Putamen (tissue), 1 donor: ENCODE data around the gene CENPI.
"Not testable (repeated sequence)": the region's sequence is repeated elsewhere in the genome, so short reads cannot be mapped to it uniquely, and the experiment has no call there.

Experiments
- DNase-seq: peaks from one replicate; pipeline ENCODE4 v3.0.0-alpha.2; 2016; ENCODE audit warnings: low spot score

Gene CENPI, protein sequence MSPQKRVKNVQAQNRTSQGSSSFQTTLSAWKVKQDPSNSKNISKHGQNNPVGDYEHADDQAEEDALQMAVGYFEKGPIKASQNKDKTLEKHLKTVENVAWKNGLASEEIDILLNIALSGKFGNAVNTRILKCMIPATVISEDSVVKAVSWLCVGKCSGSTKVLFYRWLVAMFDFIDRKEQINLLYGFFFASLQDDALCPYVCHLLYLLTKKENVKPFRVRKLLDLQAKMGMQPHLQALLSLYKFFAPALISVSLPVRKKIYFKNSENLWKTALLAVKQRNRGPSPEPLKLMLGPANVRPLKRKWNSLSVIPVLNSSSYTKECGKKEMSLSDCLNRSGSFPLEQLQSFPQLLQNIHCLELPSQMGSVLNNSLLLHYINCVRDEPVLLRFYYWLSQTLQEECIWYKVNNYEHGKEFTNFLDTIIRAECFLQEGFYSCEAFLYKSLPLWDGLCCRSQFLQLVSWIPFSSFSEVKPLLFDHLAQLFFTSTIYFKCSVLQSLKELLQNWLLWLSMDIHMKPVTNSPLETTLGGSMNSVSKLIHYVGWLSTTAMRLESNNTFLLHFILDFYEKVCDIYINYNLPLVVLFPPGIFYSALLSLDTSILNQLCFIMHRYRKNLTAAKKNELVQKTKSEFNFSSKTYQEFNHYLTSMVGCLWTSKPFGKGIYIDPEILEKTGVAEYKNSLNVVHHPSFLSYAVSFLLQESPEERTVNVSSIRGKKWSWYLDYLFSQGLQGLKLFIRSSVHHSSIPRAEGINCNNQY

DNA sequence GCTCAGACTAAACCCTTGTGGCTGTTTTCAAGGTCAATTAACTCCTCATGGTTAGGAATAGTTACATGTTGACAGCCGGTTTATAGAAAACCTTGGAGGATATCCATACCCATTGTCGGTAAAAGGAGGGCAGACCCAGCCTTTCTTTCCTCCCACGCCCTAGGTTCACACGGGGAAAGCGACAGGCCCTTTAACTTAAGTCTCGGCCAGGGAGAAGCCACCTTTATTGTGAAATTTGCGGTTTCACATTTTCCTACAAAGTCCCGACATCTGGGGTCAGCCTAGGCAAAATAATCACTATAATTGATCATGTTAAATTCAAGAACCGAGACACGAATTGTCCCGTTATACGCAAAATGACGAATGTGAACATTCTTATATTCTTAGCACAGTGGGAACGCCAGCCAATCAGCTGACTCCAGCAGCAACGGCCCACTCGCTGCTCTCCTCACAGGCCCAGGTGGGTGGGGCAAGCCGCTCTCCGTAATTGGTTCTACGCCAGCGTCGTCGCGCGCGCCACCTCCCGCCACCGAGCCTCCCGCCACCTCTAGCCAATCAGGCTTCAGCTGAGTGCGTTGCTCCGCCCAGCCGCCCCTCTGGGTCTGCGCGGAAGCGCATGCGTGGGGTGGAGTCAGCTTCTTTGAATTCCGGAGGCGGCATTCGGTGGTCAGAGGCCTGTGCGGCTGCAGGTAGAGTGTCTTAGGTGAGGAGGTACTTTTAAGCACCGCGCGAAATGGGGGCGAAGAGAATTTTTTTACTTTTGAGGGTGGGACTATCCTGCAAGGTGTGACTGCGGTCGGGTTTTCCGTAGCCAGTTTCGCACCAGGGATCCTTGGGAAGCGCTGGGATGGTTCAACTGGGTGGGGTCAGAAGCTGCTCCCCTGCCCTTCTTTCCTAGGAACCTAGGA, at the start of gene CENPI:
CENPI (plus strand) TSS at position 659 of the 908 bp plus-strand sequence. CDS start 2,867 bp downstream, outside the sequence.
- DNase-seq: peak; percentile 89

DNA sequence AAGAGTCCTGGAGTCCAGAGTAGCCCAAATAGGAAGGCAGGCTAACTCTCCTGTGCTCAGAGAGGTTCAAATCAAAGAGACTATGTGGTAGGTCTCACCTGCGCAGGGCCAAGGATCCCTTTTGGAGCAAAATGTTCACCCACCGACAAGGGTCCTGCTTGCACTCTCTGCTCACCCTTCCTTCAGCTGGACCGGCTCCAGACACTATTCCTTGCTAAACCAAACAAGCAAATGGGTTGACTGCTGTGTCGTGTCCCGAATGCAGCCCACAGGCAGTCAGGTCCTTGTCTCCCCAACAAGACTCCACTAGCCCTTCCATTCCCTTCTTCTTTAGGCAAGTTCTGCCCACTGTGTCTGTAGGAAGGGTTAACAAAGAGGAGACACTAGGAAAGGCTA, 46.9 kb upstream of the CENPI start:
- no peak for DNase-seq

DNA sequence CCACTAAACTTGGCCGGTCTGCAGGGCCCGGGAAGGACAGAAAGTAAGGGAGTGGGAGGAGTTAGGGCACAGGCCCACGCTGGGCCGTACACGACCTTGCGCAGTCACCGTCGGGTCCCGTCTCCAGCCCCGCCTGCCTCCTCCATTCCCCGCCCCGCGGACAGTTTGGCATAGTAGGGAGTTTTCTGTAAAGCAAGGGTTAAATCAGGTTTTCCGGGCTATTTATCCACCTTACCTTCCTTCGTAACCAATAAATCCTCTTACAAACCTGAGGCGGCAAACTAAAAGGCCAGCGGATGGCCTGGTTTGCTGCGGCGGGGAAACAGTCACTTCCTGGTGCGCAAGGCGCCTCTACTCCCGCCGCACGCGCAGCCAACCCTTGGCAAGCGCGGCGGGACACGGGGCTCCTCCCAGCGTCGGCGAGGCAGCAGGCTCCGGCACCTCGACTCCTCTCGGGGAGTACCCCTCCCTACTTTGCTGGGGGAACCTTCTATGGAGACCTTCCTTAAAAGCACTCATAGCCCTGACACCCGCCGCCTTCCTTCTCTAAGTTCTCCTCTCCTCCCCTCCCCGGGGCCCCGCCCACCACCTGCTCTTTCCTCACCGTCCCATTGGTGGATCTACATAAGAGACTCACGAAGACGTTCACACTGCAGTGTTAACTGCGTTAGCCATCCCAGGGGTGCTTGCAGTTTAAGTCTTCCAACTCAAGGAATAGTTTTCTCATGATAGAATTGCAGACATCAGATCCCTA, 46.3 kb upstream of the CENPI start, which contains the start of gene TRMT2B:
TRMT2B (minus strand) TSS at position 563 of the 754 bp plus-strand sequence. CDS start 9,822 bp downstream, outside the sequence.
- DNase-seq: peak; percentile 75

DNA sequence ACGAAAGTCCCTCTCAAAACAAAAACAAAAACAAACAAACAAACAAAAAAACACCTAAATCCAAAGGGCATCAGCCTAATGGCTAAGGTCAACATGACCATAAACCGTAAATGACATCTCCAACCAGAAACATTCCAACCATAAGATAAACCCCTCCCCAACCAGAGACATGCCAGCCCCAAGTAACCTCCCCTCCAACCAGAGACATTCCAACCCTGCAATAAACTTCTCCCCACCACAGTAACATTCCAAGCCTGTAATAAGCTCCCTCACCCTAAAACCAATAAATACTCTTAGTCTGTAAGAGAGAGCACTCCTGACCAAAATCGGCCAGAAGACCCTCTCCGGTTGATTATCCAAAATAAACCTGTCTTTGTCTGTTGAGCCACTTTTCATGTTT, 41.5 kb upstream of the CENPI start:
- not testable (repeated sequence) for DNase-seq

DNA sequence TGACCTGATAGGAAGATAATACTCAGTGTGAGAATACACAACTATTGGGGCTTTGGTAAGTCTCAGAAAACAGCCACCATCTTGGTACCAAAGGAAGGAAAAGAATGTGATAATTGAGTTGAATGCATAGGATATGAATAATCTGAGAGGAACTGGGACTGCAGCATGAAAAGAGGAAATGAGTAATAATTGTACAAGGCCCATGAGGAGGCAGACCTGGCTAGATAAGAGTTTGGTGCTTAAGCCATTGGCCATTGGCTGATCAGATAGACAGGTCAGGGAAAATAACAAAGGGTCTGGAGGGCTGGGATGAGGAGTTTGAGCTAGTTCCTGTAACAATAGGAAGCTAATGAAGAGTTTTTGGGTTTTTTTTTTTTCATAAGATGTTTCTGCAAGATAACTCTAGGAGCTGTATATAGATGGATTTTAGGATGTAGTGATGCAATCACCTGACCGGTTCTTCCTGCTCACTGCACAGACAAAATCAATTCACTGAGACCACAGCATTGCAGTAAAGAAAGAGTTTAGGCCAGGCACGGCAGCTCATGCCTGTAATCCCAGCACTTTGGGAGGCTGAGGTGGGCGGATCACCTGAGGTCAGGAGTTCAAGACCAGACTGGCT, 40.8 kb upstream of the CENPI start:
- no peak for DNase-seq

DNA sequence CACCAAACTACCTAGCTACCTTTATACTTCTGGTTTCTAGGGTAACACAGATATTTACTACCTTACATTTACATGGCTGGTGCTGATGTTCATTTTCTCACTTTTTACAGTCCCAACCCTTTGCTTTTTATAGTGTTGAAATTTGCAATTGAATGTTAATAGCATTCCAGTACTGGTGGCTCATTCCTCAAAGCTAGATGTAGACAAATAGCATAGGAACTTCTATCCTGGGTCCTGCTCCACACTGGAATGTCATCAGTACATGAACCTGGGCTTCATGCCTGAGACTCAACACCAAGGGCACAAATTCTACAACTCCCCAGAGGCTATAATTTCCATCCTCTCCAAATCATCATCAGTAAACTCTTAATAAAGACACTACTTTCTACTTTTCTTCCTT, 35.8 kb upstream of the CENPI start:
- DNase-seq: no peak

DNA sequence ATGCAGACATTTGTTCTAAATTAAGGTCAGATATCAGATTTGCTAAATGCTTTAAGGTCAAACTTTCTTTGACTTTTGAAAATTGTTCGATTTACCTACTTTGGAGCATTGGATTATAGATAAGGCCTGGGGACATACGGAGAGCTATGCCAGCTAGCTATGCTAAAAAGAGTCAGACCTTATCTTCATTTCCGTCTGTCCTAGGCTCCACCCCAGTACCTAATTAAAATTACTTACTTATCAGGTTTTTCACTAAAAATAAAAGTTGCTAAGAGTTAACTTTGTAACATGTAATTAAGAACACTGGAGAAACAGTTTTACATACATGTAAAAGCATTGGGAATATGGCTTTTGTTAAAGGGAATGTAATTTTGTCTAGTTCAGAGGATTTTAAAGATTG, 26.4 kb upstream of the CENPI start:
- no peak for DNase-seq

DNA sequence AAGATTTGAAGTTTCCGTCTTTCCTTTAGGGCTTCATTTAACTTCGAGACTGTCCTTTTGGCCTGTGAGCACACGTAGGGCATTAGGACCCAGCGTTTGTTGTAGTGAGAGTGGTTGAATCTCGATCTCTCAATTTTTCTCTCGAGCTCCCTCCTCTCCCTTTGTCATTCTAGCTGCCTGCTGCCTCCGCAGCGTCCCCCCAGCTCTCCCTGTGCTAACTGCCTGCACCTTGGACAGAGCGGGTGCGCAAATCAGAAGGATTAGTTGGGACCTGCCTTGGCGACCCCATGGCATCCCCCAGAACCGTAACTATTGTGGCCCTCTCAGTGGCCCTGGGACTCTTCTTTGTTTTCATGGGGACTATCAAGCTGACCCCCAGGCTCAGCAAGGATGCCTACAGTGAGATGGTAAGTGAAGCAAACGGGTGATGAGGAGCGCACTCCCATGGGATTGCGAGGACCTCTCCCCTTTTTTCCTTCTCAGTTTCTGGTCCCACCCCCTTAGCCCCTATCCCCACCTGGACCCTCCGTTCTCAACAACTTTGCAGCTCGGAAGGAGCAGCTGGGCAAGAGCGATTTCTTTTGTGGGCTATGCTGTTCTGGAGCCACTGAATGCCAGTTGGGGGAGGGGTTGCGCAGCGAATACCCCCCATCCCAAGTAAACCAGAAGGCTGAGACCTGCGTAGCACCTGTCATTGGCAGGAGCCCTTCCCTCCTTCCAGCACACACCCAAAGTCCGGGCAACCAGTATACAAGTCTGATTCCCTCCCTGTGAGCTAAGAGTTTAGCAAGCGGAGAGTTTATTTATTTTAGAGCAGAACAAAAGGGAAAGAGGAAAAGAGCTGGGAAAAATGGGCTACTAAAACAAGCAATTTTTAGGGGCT, 19.0 kb upstream of the CENPI start, which contains the start of gene TMEM35A:
TMEM35A (plus strand) TSS at position 164 of the 883 bp plus-strand sequence; CDS start at position 288, 124 bp downstream.
- DNase-seq: peak; percentile 34

DNA sequence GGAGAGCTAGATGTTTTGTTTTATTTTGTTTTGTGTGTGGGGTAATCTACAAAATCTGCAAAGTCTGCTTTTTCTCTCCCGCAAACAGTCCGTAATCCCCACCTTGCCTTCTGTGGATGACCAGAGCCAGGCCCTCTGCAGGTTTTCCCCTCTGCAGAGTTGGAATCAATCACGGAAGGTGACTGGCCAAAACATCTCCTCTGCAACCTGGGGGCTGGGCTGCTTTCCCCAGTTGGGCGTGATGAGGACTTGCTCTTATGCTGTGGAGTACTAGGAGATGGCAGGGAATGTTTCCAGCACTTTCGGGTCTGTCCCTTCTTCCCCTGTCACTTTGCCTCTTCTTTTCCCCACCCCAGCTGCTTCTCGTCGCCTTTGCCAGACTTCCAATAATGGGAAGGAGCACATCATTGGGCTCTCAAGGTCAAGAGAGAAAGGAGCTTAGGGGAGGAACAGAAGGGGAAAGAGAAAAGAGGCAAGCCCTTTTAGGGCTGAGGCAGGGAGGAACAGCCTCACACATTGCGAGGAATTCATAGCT, 18.2 kb upstream of the CENPI start:
- no peak for DNase-seq

DNA sequence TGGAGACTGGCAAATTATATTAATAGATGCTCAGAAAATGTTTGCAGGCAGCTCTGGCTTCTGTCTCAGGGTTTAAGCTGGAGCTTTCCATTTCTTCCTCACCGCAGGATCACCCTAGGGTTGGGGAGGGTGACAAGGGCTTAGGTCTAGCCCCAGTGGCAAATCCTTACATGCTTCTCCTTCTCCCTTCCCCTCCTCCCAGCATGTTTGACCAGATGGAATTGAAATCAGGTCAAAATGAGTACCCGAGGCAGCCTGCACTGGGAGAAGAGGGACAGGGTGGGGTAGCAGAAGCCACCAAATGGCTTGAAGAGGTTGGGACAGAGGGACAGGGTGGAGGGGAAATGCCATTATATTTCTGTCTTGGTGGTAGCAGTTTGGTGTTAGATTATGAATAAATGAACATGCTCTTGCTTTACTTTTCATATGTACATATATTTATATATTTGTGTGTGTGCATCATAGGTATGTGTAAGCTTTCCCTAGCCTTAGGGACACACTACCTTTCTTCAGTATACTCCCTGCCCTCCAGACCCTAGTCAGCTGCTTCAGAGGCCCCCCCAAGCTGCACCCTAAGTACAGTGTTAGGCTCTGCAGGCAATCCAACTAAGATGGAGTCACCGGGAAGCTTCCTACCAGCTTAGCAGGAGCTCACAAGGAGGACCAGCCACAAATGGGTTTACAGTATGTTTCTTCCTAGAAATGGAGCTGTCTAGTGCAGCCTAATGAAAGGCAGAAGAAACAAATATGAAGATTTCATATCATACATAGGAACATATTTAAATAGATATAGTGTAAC, 17.5 kb upstream of the CENPI start:
- DNase-seq: no peak

DNA sequence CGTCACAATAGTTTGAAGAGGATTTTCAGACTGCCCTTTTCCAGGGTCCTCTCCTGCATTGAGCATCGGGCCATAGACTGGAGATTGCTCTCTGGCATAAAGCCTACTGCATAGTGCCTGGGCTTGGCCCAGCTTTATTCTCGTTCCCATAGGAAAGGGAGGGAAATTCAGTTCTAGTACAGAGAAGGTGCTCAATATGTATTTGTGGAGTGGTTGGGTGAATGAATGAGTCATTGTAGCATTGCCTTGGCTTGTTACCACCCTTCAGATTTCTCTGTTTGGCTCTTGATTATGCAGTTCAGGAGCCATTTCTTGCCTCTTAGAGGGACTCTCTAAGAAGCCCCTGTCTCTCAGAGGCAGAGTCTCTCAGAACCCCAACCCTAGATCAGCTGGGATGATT, 16.8 kb upstream of the CENPI start:
- no peak for DNase-seq

DNA sequence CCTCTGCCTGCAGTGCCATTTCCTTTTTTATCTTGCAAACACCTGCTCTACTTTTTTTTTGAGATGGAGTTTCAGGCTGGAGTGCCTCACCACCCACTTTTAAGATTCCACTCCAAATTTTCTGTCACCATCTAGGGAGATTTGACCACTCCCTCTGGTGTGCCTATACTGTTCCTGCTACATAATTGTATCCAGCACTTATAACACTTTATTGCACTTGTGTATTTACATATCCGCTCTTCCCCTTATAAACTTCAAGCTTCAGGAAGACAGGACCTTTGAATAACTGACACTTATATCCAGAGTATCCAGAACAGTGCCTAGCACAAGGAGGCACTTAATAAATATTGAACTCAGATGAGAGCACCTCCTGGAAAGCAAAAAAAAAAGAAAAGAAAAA, 6.2 kb upstream of the CENPI start:
- no peak for DNase-seq

DNA sequence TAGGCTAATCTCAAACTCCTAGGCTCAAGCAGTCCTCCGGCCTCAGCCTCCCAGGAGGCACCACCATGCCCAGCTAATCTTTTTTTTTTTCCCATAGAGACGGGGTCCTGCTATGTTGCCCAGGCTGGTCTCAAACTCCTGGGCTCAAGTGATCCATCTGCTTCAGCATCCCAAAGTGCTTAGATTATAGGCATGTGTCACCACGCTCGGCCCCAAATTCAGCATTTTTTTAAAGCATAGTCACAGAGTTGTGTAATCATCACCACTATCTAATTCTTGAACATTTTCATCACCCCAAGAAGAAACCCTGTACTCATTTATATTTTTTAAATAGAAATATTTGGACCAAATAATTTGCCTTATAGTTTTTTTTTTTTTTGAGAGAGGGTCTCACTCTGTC, 10.3 kb downstream of the CENPI start:
- no peak for DNase-seq

DNA sequence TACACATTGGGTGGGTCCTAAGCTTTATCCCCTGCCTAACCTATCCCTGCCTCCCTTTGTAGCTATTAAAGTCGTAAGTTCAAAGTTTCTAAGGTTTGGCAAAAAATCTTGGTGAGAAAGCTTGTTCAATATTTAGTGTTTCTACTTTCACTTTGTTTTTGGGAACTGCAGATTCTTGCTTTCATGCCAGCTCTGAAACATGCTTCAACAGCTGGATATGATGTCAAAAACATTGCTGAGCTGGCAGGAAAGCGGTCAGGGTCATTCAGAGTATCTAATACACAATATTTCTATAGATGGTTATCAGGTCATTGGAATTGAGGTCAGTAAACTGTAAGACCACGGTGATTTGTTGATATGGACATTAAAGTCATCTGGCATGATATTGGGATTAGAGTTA, 19.7 kb downstream of the CENPI start:
- no peak for DNase-seq

DNA sequence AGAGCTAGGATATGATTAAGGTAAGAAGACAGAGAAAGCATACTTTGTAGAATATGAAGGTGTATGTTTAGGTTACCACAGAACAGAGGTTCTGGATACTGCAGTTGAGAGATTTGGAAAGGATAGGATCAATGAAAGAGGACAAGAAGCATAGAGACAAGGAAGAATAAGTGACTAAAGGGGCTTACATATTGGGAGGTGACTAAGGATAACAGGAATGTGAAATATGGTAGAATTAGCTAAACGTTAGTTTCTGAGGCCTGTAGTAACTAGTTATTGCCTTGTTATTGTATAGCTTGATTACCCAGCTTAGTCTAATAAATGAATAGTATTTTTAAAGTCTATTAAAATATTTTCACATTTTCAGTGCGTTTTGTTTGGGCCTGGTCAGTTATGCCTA, 38.2 kb downstream of the CENPI start:
- no peak for DNase-seq
